Fibroblast of peridontal ligament (primary cell): ENCODE measurements around the gene CHAF1A.

Experiments used
- DNase-seq: peaks from one replicate; pipeline ENCODE4 v3.0.0-alpha.2; 2010; ENCODE audit errors: extremely low read depth

The CHAF1A gene

DNA sequence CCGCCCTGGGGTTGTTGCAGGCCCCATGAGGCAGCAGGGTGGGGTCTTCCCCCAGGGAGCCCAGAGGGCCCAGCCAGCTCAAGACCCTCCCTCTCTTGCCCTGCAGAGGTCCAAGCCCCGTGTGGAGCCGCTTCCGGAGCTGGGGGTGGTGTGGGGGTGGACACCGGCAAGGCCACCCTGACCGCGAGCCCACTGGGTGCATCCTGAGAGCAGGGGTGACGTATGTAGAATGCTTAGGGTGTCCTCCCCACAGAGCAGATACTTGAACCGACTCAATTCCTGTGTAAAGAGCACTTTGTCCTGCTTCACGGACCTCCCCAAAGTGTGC, 40.3 kb downstream of the CHAF1A start:
- DNase-seq: no peak

DNA sequence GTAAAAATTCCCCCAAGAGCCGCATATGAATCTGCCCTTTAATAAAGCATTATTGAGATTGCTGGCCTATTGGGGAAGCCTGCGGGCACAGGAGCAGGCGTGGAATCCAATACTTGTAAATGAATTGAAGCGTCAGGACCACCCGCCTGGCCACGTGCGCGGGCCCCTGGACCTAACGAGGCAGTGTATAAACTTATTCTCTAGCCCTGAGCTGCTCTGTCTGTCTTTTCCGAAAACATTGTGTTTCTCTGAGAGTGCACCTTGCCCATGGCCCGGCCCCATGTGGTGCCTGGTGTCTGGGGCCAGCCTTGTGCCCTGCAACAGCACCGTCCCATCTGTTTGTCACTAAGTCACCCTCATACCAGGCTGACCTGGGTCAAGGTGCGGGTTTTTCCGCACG, 40.7 kb downstream of the CHAF1A start:
- no peak for DNase-seq

DNA sequence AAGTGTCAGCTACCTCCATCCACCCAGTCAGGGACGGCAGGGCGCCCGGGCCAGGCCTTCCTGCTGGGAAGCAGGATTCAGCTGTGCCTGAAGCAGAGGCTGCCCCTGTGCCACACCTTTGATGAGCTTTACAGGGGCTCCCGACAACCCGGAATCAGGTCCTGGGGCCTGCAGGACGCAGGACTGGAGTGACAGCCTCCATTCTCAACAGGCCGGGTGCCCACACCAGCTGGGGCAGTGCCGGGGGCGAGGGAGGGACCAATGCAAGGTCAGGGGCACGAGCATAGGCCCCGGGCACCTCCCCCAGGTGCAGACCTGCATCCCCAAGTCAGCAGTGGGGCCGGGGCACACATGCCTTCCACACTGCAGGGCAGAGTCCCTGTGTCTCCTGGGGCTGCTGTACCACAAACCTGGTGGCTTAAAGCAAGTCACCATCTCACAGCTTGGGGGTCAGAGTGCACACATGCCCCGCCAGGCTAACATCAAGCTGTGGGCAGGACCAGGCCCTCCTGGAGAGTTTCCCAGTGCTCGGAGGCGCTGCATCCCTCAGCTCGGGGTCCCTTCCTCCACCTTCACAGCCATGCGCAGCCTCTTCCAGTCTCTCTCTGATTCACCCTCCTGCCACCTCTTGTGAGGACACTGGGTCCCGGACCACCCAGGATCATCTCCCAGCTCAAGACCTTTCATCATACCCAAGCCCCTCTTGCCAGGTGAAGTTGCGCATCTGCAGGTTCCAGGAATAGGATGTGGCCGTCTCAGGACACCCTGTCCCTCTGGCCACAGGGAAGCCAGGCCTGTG, 41.7 kb downstream of the CHAF1A start:
- DNase-seq: no peak

DNA sequence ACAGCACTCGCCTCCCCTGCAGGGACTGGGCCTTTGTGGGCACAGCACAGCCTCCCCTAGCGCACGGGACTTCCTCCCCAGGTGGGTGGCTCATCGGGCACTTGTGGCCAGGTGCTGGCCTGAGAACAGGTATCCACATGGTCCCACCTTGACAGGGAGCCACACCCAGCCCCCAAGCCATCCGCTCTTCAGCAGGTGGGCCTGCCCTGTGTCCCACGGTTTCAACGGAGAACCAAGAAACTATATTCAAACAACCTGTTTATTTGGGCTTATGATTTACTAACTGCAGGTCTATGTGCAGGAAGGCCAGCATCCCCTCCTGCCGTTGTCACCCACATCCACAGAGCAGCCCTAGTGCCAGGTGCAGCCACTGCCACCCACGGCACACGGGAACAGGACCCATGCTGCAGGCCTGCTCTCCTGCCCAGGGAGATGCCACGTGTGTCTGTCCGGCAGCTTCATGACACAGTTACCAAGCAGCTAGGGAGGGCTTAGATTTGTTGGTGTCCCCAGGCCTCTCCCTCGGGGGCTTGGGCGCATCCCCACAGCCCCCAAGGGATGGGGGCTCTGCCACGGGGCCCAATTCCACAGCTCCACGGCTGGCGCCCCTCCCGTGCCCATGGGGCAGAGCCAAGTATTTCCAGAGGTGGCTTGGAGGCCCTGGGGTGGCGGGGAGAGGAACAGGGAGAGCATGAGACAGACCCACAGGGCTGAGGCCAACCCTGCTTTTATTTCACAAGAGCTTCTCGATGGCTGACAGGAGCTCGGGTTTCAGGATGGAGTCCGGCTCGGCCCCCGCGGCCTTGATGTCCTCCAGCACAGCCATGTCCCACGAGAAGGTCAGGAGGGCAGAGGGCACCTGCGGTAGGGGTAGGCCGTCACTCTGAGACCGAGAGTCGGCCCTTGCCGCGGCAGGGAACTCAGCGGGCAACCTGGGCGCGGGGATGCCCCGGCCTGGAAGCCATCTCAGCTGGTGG, 42.6 kb downstream of the CHAF1A start:
- peak; percentile 22 for DNase-seq

DNA sequence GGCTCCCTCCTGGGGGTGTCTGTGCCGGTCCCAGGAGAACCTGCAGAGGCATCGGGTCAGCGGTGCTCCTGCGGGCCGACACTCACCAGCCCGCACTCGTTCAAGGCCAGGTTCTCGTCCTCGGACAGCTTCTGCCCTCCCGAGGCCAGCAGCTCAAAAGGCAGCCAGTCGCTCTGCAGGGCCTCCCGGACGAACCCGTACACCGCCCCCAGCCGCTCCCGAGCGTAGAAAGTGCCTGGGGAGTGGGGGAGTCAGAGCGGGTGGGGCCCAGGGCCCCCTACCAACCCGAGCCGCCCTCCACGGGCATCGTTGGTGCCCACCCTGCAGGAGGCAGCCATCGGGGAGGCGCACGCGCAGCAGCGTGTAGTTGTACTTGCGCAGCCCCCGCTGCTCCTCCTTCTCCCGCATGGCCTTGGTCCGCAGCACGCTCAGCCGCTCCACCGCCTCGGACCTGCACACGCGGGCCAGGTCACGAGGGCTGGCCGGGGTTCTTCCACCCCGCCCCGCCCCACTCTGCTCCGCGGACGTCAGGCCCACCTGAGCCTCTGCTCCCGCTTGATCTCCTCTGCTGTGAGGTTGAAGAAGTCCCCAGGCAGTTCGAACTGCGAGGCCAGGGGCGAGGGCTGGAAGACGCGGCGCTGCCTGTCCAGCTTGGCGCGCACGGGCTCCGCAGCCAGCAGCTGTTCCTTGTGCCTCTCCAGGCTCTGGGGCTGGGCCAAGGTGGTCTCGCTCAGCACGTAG, 43.7 kb downstream of the CHAF1A start:
- DNase-seq: no peak

DNA sequence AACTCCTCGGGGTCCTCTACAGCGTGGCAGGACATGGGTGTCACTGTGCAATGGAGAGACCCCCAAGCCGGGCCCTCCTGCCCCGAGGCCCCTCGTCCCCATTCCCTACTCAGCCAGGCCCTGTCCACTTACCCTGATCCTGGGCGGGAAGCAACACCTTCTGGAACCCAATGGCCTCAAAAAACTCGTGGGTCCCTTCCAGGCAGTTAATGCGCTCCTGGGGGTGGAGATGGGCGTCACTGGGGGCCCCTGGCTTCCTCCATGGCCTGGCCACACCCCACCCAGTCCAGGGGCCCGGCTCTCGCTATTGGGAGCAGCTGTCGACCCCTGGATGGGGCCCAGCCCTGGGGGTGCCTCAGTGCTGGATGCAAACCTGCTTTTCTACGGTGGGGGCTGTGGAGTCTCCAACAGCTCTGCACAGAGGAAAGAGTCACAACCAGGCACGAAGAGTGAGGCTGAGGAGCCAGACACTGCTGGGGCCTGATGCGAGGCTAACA, 44.3 kb downstream of the CHAF1A start:
- no peak for DNase-seq

DNA sequence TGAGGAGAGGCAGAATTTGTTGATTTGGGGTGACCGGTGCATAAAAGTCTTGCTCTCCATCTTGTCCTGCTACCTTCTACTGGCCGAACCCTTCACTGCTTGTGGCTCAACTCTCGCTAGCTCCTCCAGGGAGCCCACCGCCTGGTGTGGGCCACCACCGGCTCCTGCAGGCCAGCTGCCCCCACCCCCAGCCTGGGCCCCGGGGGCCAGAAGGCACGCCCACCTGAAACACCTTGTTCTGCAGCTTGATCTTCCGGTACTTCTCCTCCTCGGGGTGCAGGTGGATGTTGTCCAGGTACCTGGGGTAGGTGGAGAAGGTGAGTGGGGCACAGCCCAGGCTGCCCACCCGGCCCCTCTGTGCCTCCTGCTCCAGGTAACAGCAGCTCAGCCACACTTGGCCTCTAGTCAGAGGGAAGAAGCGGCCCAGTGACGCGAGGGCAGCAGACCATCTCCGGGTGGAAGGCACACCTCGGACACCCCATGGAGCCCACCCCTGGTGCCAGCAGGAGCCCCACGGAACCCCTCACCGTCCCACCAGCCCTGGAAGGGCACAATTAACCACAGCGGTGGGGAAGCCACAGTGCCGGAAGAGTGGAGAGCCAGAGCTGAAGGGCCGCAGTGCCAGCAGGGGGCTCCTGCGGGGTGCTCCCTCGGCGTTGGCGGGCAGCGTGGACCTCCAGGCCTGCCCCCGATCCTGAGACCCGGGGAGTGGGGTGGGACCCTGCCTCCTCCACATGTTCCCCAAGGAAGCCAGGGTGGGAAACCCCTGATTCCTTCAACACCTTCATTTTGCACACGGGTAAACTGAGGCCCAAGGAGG, 45.1 kb downstream of the CHAF1A start:
- DNase-seq: no peak

DNA sequence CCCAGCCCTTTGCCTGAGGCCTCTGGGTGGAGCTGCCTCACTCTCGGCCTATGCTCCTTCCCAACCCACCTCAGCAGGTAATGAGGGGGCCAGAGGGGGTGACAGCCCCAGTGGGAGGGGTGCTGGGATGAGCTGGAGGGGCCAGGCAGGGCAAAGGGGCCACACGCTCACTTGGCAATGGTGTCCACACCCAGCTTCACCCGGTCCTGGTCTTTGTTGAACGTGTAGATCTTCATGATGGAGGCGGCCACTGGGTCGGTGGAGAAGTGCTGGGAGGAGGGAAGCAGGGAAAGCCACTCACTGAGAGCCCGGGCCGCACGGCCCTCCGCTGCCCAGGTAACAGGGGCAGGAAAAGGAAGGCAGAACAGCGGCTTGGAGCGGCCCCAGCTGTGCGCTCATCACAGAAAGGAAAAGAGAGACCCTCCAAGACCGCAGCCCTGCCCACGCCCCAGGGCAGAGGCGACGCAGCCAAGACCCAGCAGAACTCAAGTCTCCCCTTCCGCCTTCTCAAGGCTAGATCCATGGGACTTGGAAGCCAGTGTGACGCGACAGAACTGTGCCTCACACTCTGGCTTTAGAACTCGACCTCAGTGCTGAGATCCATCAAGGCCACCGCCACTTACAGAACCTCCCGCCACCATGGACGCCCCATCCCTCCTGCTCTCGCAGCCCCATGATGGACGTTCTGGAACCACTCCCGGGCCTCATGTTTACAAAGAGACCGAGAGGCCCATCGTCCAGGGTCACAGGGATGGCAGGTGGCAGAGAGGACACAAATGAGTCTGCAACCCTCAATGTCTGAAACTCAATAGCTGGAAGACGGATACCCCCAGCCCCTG, 45.9 kb downstream of the CHAF1A start:
- DNase-seq: no peak

DNA sequence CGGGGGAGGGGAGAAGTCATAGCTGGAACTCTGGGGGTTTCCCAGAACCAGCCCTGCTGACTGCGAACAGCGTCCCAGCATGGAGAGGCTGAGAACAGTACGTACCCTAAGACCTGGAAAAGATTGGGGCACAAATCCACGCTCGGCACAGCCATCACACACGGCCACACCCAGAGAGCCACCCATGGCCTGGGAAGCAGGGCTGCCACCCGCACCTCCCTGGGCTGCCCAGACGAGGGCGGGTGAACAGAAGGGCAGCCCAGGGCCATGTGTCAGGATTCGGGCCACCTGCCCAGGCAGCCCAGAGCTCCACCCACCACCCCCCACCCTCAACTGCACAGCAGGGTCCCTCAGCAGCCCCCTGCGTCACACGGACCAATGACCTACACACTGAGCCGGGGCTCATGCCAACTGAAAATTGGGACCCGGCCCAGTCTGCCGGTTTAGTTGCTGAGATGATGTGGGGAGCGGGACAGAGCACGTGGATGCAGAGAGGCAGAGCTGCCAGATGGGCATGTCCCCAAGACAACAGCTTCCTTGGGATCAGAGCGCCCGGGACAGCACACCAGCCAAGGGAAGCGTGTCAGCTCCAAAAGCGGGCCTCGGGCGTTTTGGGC, 46.7 kb downstream of the CHAF1A start:
- no peak for DNase-seq

DNA sequence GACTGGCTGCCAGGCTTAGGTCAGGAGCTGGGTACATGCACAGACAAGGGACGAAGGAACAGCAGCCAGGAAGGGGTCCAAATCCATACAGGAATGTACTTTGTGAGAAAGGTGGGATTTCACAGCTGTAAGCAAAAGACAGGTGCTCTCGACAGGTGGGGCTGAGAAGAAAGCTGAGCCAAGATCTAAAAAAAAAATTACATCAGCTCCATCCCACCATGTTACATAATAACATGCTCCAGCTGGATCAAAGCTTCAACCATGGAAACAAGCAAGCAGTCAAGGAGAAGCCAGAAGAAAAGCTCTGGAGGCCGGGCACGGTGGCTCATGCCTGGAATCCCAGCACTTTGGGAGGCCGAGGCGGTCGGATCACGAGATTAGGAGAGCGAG, 47.2 kb downstream of the CHAF1A start:
- DNase-seq: no peak

DNA sequence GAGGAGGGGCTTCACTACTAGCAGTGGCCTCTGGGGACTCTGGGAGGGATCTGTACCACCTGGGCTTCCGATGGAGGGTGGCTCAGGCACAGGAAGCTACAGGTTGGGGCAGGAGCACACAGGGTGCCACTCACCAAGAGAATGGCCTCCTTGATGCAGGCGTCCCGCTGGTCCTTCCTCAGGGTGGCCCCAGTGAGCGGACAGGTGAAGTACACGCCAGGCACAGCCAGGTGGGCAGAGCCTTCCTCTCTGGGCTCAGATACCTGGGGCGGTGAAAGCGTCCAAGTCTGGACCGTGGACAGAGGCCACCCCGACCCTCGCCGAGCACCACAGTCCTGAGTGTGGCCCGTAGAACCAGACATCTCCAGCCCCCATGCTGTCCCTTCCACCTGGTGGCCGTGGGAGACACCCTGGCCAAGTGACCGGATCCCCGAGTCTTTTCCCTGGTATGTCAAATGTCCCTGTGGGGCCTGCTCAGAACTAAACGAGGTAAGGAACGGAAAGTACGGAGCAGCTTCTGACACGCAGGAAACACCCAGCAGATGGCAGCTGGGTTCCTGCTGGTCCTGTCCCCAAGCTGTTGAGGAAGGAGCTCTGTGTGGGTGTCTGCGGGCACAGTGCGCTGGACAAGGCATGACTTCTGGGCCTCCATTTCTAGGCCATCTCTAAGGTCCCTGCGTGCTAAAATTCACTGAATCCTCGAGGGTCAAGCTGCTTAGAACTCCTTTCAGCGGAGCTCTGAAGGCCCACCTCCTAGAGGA, 50.0 kb downstream of the CHAF1A start:
- DNase-seq: no peak

DNA sequence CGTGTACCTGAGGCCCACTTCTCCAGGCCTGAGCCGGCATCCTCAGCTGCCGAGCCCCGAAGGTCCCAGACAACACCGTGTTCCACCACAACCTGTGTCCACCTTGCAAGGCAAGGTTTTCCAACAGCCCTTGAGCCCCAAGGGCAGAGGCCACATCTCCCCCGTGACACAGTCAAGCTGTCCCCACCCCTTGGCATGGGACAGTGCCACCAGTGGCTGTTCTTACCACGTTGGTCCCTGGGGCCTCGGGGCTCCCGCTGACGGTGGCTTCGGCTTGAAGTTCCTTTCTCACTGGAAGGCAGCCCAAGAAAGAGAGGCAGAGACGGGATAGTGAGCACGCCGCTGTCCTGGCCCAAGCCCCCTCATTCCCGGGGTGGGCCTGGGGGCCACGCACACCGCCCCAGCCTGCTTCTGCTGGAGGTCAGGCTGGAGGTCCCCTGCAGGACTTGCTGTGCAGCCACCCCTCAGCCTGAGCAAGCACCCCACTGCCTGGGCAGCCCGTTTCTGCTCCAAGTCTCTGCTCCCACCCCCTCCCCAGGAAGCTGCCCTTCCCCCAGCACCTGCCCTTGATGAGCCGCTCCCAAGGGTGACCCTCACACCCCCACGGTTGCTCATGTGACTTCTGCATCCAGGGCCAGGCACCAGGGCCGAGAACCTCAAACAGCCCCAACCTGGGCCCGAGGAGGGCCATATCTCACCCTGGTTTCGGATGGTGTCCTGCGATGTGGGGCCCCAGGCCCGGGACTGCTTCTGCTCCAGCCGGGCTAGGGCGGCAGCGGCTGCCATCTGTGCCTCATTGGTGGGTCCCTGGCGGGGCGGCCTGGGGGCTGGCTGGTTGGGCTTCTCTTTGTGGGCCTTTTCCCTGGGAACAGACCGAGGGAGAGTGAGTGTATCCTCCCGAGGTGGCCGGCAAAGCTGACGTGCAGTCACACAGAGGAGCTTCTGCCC, 51.1 kb downstream of the CHAF1A start:
- no peak for DNase-seq

DNA sequence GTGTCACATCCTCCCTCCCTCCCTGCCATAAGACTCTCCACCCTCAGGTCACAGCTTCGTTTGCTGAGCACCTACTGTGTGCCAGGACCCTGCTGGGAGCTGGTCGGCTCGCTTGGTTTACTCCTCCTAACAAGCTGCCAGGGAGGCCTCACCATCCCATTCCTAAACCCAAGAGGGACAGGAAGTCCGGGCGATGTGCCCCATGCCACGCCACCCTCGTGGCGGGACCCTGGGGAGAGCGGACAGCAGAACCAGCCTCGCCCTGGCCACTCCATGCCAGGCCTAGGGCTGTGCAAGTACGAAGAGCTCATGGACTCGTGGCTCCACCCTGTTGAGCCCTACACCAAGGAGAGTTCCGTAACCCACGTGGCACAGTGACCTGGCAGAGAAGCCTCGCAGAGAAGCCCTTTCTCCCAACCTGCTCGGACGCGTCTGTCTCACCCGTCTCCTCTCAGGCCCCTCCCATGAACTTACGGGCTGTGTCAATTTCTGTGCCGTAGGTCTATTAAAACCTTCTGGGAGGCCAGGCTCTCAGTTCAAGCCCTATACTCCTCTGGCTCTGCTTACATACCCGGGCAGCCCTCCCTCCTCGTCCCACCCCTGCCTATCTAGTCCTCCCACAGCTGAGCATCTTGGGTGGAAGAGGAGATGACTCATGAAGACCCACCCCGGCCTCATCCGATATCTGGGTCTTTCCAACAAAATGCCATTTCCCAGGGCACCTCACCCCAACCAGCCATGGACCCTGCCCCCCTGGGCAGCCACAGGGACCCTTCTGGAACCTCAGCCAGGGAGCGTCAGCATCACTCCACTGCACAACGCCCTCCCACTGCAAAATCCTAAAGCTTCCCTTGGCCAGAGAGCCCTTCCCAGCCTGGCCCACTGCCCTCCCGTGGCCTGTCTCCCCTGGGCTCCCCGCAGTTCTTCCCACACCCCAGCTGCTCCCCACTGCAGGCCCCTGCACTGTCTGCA, 52.6 kb downstream of the CHAF1A start:
- peak; percentile 70 for DNase-seq

DNA sequence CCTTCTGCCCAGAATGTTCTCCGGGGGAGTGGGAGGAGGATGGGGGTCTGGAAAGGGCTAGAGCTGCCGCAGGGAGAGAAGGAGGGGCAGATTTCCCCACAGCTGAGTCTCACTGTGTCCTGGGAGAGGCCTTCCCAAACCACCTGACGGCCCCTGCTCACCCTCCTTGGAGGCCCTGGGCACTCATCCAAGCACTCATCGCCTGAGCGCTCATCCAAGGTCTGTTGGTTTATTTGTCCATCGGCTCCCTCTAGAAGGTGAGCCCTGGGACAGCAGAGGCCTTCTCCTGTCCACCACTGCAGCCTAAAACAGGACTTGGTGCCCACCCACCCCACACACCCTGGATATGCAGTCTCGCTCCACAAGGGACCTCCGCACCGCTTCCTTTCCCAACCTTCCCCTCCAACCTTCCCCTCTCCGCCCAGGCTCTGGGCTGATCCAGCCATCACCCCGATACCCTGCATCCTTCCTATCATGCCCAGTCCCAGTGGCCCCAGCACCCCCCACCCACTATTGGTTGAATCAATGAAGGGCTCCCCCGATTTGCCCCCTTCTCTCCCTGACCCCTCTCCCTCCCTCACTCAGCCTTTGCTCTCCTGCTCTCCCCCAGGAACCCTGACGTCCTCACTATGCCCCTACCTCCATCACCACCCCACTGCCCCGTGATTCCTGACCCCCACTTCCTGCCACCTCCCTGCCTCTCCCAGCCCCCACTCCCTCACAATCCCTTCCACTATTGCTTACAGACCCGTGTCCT, 53.5 kb downstream of the CHAF1A start:
- DNase-seq: peak; percentile 63

DNA sequence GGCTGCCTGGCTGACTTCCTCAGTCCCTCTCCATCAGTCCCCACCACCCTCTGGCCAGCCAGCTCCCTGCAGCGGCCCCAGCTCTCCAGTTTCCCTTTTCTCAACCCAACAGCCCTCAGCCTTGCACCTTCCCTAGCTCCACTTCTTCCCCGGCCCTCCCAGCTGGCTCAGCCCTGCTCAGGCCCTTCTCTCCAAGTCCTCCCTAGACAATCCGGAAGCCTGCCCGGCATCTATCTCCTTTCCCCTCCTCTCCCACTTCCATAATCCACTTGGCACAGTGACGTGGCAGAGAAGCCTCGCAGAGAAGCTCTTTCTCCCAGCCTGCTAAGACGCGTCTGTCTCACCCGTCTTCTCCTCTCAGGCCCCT, 54.0 kb downstream of the CHAF1A start:
- peak; percentile 66 for DNase-seq
